Type B pancreatic cell (in vitro differentiated cells): ENCODE measurements around the gene FLNB. TPM values are rescaled to one million over a fixed set of nuclear protein-coding genes. Genes with fewer than 3 reads are reported as not detected.

Experiments used
- DNase-seq: peaks from one replicate; pipeline ENCODE4 v3.0.0; 2021; ENCODE audit warnings: mixed read lengths; ENCODE audit not compliant: unreplicated experiment; ENCODE audit errors: extremely low spot score
- H3K27ac Mint-ChIP-seq: 2 replicates; pipeline ENCODE4 v1.8.0; 2021; ENCODE audit warnings: mild to moderate bottlenecking, mixed read lengths
- H3K27me3 Mint-ChIP-seq: 2 replicates; pipeline ENCODE4 v1.8.0; 2021; ENCODE audit warnings: mixed read lengths
- H3K36me3 Mint-ChIP-seq: 2 replicates; pipeline ENCODE4 v1.8.0; 2021; ENCODE audit warnings: mixed read lengths
- H3K4me1 Mint-ChIP-seq: one replicate; pipeline ENCODE4 v1.8.0; 2021; ENCODE audit warnings: mixed read lengths; ENCODE audit not compliant: unreplicated experiment
- H3K4me3 Mint-ChIP-seq: 2 replicates; pipeline ENCODE4 v1.8.0; 2021; ENCODE audit warnings: mild to moderate bottlenecking, mixed read lengths
- H3K9me3 Mint-ChIP-seq: 2 replicates; pipeline ENCODE4 v1.8.0; 2021; ENCODE audit warnings: mixed read lengths
- CTCF ChIP-seq: fragments of 200-600 bp; sonication (generic); conservative IDR thresholded peaks from 2 replicates; pipeline ENCODE4 v1.5.0; 2021; ENCODE audit warnings: antibody characterized with exemption, mild to moderate bottlenecking
- total RNA-seq: library from RNA; stranded (reverse); gene quantifications from 2 replicates; pipeline ENCODE4 v1.2.1, GENCODE V29; 2021; ENCODE audit warnings: low replicate concordance

The FLNB gene
- total RNA-seq, 1 donor from 2014 or later = 204 TPM

DNA sequence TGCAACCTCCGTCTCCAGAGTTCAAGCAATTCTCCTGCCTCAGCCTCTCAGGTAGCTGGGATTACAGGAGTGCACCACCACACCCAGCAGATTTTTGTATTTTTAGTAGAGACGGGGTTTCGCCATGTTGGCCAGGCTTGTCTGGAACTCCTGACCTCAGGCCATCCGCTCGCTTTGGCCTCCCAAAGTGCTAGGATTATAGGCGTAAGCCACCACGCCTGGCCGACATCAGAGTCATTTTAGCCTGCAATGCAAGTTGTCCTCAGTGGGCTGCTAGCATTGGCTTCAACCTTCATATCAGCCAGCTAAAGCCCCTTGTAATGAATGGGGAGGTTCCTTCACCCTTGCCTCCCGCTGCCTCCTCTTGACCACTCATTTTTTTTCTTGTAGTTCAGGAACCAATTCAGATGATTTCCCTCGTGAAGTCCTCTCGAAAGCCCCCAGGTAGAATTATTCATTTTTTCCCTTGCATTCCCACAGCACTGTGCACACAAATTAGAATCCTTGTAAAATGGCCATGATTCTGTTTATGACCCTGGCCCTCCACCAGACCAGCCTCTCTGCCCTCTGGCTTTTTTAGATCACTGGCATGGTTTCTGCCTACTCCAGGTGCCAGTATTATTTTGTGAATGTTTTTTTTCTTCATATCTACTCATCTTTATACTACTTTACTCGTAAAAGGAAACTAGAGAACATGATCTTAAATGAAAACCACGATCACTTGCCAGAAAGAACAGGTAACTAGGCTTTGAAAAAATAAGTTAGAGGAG is 29.1 kb downstream of the FLNB start:
- peak overlapping the region; percentile 89 for H3K27ac Mint-ChIP-seq
- peaks cover 13% of the 10 kb centered on the region for H3K36me3 Mint-ChIP-seq
- no peak for TF ChIP-seq CTCF
- H3K4me3 Mint-ChIP-seq = peak overlapping the region; percentile 66
- H3K9me3 Mint-ChIP-seq = no peaks in the 10 kb centered on the region
- no peaks in the 10 kb centered on the region for H3K27me3 Mint-ChIP-seq
- DNase-seq = no peak
- H3K4me1 Mint-ChIP-seq = peaks cover 68% of the 10 kb centered on the region

- no peak for DNase-seq
- H3K27ac Mint-ChIP-seq = peak overlapping the region; percentile 71
- no peak overlapping the region for H3K4me3 Mint-ChIP-seq
- TF ChIP-seq CTCF = no peak
- H3K27me3 Mint-ChIP-seq = no peaks in the 10 kb centered on the region
- peaks cover 75% of the 10 kb centered on the region for H3K4me1 Mint-ChIP-seq
- peaks cover 11% of the 10 kb centered on the region for H3K36me3 Mint-ChIP-seq
- no peaks in the 10 kb centered on the region for H3K9me3 Mint-ChIP-seq
These were observed 30.6 kb downstream of the FLNB start for GRCh38 chr3:58038675-58039292.

- Mint-ChIP-seq H3K4me1 (peaks cover 80% of the 10 kb centered on the region), H3K27ac (peak overlapping the region; percentile 75)
- no peak for TF ChIP-seq CTCF
These were observed 31.4 kb downstream of the FLNB start for GRCh38 chr3:58039601-58040000.

DNA sequence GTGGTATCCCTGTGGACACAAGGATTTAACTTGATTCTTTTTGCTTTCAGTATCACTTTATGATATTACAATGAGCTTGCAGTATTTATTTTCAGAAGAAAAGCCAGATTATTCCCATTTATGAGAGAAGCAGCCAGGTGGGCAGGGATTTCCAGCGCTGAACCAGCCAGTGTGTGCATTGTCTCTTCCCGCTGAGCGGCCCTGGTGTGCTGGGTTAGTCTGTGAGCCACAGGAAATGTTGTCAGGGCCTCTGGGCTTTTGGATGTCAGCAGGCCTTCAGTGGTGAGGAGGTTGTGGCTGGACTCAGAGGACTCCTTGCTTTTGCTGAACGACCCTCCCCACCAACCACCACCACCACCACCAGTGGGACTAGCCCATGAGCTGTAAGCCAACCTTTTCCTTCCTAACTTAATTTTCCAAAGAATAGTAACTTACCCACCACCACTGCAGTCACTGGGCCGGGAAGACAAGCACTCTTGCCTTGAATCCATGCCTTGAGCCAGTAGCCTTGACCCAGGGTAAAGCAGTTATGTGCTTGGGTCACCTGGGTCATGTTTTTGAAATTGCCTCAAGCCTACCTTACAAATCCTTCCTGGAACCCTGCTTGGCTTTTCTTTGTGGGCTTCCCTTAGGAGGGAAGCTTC is 33.1 kb downstream of the FLNB start:
- no peak for DNase-seq
- H3K27ac Mint-ChIP-seq = peak overlapping the region; percentile 88
- H3K9me3 Mint-ChIP-seq = no peaks in the 10 kb centered on the region
- TF ChIP-seq CTCF = no peak
- H3K36me3 Mint-ChIP-seq = peaks cover 12% of the 10 kb centered on the region
- H3K4me1 Mint-ChIP-seq = peaks cover 74% of the 10 kb centered on the region
- peak overlapping the region; percentile 34 for H3K4me3 Mint-ChIP-seq
- no peaks in the 10 kb centered on the region for H3K27me3 Mint-ChIP-seq

More at GRCh38 chr3:58039601-58040000, 31.4 kb downstream of the FLNB start:
- no peak for DNase-seq
- no peaks in the 10 kb centered on the region for H3K27me3 Mint-ChIP-seq
- H3K9me3 Mint-ChIP-seq = no peaks in the 10 kb centered on the region
- peak overlapping the region; percentile 41 for H3K4me3 Mint-ChIP-seq
- peaks cover 11% of the 10 kb centered on the region for H3K36me3 Mint-ChIP-seq

DNA sequence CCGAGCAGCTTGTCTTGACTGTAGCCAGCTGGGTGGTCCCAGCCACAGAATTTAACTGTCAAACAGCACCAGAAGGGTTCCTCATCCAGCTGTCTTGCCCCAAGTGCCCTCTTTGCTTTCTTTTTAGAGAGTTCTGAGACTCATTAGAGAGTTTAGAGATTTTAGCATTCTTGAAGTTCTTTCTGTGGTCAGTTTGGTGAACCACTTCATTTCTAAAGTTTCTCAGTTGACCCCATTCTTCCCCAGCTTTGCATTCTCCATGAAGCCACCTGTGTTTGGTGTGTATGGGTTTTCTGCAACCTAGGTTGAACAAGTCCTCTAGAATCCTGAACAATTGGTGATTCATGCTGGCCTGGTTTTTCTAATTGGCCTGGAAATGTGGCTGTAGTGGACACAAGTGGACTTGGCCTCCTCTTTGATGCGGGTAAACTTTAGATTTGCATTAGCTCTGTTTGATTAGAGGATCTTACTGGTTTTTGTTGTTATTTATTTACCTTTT is 33.7 kb downstream of the FLNB start:
- Mint-ChIP-seq H3K27me3 (no peaks in the 10 kb centered on the region), H3K4me1 (peaks cover 73% of the 10 kb centered on the region), H3K27ac (peak overlapping the region; percentile 88), H3K4me3 (no peak overlapping the region), H3K9me3 (no peaks in the 10 kb centered on the region), H3K36me3 (peaks cover 17% of the 10 kb centered on the region)
- no peak for DNase-seq
- no peak for TF ChIP-seq CTCF
